C4-2B (cell line): ENCODE data around the gene GMEB1.

Experiments used
- CTCF ChIP-seq: fragments of 450-650 bp; conservative IDR thresholded peaks from 2 replicates; pipeline ENCODE4 v1.5.1; 2017; ENCODE audit warnings: mild to moderate bottlenecking
- ZFX ChIP-seq: fragments of 450-650 bp; IDR thresholded peaks from 2 replicates; pipeline ENCODE4 v1.6.1; 2017

- TF ChIP-seq CTCF (no peak), ZFX (no peak)
Observed at GRCh38 chr1:28719332-28719619, 50.7 kb downstream of the GMEB1 start.
